ENCODE results near the gene PRKG1.
"Not testable (repeated sequence)": the region's sequence is repeated elsewhere in the genome, so short reads cannot be mapped to it uniquely, and the experiment has no call there.

PRKG1 gene

DNA sequence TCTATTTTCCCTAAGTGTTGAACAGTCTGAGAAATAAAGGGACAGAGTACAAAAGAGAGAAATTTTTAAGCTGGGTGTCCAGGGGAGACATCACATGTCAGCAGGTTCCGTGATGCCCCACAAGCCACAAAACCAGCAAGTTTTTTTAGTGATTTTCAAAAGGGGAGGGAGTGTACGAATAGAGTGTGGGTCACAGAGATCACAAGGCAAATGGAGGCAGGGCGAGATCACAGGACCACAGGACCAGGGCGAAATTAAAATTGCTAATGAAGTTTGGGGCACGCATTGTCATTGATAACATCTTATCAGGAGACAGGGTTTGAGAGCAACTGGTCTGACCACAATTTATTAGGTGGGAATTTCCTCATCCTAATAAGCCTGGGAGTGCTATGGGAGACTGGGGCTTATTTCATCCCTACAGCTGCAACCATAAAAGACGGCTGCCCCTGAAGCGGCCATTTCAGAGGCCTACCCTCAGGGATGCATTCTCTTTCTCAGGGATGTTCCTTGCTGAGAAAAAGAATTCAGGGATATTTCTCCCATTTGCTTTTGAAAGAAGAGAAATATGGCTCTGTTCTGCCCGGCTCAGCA is 193.8 kb downstream of the PRKG1 start:
- H3K27ac Mint-ChIP-seq; H3K9me3 Mint-ChIP-seq (ENCODE audit: low read depth); H3K27me3 Mint-ChIP-seq; H3K4me3 Mint-ChIP-seq; H3K36me3 Mint-ChIP-seq; H3K4me1 Mint-ChIP-seq (ENCODE audit: low read depth): not testable (repeated sequence)

DNA sequence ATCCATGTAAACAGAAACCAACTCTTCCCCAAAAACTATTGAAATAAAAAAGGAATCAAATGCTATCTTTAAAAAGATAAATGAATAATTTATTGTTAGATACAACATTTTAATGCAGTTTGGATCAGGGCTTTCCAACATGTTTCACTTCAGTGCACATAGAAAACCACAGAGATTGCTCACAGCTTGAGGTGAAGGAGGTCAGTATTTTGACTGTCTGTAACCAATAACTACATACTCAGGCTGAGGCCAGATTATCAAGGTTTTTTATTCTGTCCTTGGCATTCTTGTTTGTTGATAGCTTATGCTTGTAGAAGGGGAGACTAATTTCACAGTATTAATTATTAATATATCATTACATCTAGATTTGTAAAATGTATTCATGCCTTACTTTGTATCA is 195.5 kb downstream of the PRKG1 start:
- Mint-ChIP-seq H3K4me1 (ENCODE audit: low read depth) (no peaks in the 10 kb centered on the region), H3K9me3 (ENCODE audit: low read depth) (peaks cover 5% of the 10 kb centered on the region), H3K27ac (no peak overlapping the region), H3K36me3 (no peaks in the 10 kb centered on the region), H3K27me3 (no peaks in the 10 kb centered on the region), H3K4me3 (no peak overlapping the region)

DNA sequence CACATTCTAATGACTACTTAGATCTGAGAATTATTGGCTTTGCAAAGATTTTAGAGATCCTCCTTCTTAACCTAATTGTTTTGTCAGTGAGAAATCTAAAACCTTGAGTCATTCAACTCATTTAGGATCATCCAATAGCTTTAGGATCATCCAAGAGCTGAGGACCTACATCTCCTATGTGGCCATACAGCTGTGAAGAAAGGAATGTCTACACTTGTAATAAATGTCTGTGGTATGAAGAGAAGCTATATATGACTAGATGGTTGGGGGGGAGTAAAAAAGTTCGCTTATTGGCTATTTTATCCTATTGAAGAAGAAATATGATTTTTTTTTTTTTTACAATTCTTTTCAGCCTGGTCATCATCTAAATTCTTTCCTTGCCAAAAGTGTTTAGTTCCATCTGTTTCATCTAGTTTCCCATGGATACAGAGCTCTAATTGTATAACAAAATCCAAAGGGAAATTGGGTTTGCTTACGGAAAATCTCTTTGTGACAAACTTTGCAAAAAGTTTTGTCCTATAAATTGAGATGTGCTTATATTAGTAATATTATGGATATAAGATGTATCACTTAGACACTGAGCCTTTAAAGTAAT is 196.7 kb downstream of the PRKG1 start:
- H3K9me3 Mint-ChIP-seq (ENCODE audit: low read depth): peaks cover 5% of the 10 kb centered on the region
- no peak overlapping the region for H3K27ac Mint-ChIP-seq
- no peaks in the 10 kb centered on the region for H3K36me3 Mint-ChIP-seq
- no peaks in the 10 kb centered on the region for H3K27me3 Mint-ChIP-seq
- no peak overlapping the region for H3K4me3 Mint-ChIP-seq
- H3K4me1 Mint-ChIP-seq (ENCODE audit: low read depth): no peaks in the 10 kb centered on the region

GRCh38 chr10:51272099-51272498 is 197.8 kb downstream of the PRKG1 start:
- H3K9me3 Mint-ChIP-seq (ENCODE audit: low read depth); H3K4me3 Mint-ChIP-seq; H3K4me1 Mint-ChIP-seq (ENCODE audit: low read depth); H3K27ac Mint-ChIP-seq; H3K27me3 Mint-ChIP-seq; H3K36me3 Mint-ChIP-seq: not testable (repeated sequence)

DNA sequence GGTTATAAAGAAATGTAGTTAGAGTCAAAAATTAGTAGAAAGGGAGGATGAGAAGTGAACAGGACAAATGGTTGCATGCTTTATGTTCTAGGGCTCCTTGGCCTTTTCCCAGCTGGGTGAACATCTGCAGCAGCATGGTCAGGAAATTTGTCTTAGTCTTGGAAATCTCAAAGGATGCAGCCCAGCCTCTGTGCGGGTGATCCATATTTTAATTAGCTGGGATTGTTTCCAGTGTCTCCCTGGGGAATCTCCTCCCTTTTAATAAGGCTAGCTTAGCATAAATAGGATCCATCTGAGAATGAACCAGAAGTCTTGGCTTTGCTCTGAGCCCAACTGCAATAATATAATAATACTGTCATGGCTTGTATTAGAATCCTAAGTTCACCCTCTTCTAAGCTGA is 198.3 kb downstream of the PRKG1 start:
- H3K27me3 Mint-ChIP-seq: no peaks in the 10 kb centered on the region
- H3K4me3 Mint-ChIP-seq: no peak overlapping the region
- H3K9me3 Mint-ChIP-seq (ENCODE audit: low read depth): peaks cover 5% of the 10 kb centered on the region
- H3K4me1 Mint-ChIP-seq (ENCODE audit: low read depth): no peaks in the 10 kb centered on the region
- no peaks in the 10 kb centered on the region for H3K36me3 Mint-ChIP-seq
- no peak overlapping the region for H3K27ac Mint-ChIP-seq

DNA sequence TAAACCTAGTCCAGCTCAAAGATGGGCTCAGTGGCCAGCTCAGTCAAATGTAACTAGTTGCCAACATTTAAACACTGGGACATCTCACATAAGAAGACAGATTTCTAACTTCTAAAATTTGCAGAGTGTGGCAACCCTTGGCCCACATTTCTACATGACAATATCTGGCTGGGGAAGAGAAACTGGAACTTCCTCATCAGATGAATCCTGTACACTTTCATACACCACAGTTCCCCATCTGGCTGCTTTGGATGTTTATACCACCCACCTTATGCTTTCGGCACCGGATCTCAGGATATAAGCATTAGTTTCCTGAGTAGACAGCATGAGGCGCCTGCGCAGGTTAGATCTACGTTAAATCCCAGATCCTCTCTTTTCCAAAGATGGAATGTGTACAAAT is 199.3 kb downstream of the PRKG1 start:
- Mint-ChIP-seq H3K36me3 (no peaks in the 10 kb centered on the region), H3K9me3 (ENCODE audit: low read depth) (peaks cover 5% of the 10 kb centered on the region), H3K27me3 (no peaks in the 10 kb centered on the region), H3K4me1 (ENCODE audit: low read depth) (no peaks in the 10 kb centered on the region), H3K4me3 (no peak overlapping the region), H3K27ac (no peak overlapping the region)

DNA sequence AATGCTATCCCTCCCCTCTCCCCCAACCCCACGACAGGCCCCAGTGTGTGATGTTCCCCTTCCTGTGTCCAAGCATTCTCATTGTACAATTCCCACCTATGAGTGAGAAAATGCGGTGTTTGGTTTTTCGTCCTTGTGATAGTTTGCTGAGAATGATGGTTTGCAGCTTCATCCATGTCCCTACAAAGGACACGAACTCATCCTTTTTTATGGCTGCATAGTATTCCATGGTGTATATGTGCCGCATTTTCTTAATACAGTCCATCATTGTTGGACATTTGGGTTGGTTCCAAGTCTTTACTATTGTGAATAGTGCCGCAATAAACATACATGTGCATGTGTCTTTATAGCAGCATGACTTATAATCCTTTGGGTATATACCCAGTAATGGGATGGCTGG is 201.8 kb downstream of the PRKG1 start:
- not testable (repeated sequence) for H3K9me3 Mint-ChIP-seq (ENCODE audit: low read depth); H3K27ac Mint-ChIP-seq; H3K36me3 Mint-ChIP-seq; H3K4me3 Mint-ChIP-seq; H3K4me1 Mint-ChIP-seq (ENCODE audit: low read depth); H3K27me3 Mint-ChIP-seq

DNA sequence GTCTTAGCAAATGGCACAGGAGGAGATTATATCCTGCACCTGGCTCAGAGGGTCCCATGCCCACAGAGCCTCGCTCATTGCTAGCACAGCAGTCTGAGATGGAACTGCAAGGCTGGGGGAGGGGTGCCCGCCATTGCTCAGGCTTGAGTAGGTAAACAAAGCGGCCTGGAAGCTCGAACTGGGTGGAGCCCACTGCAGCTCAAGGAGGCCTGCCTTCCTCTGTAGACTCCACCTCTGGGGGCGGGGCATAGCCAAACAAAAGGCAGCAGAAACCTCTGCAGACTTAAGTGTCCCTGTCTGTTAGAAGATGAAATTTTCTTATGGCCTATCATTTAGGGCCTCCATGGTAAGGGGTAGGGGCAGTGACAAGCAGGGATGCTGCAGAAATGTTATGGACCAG is 207.1 kb downstream of the PRKG1 start:
- not testable (repeated sequence) for H3K36me3 Mint-ChIP-seq; H3K4me3 Mint-ChIP-seq; H3K27ac Mint-ChIP-seq; H3K9me3 Mint-ChIP-seq (ENCODE audit: low read depth); H3K4me1 Mint-ChIP-seq (ENCODE audit: low read depth); H3K27me3 Mint-ChIP-seq

DNA sequence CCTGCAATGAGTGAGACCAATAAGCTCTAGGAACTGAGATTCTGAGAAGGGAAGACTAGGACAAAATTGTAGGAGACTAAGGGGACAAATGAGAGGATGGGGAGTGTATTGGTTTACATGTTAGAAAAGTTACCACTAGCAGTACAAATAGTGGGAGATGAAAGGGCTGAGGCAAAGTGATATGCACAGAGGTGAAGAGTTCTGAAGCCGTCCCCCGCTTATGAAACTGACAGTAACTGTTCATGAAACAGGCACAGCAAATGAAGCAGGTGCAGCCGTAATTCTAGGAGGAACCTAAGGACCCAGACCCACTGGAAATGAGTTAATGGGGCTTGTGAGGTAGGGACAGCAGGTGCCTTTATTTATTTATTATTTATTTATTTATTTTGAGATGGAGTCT is 211.3 kb downstream of the PRKG1 start:
- no peaks in the 10 kb centered on the region for H3K36me3 Mint-ChIP-seq
- H3K27me3 Mint-ChIP-seq: no peaks in the 10 kb centered on the region
- no peak overlapping the region for H3K4me3 Mint-ChIP-seq

DNA sequence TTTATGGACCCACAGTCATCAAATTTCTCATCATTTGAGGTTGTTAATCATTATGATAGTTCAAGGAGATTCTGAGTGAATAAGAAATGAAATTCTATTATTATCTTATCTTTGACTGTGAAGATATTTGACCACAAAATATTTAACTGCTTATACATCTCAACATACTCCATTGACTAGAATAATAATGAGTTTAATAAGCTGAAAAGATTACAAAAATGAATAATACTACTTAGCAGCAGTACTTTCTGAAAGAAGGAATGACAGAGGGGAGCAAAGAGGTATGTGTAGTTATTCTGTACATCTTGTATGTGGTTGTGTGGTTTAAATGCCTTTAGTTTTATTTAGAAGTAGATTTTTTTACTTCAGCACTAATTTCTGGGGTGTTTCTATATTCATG is 214.2 kb downstream of the PRKG1 start:
- peaks cover 3% of the 10 kb centered on the region for H3K9me3 Mint-ChIP-seq (ENCODE audit: low read depth)
- no peak overlapping the region for H3K4me3 Mint-ChIP-seq
- H3K27me3 Mint-ChIP-seq: no peaks in the 10 kb centered on the region
- no peaks in the 10 kb centered on the region for H3K4me1 Mint-ChIP-seq (ENCODE audit: low read depth)
- no peaks in the 10 kb centered on the region for H3K36me3 Mint-ChIP-seq
- no peak overlapping the region for H3K27ac Mint-ChIP-seq

More for the DNA sequence above, 211.3 kb downstream of the PRKG1 start:
- Mint-ChIP-seq H3K9me3 (ENCODE audit: low read depth) (no peaks in the 10 kb centered on the region), H3K27ac (no peak overlapping the region), H3K4me1 (ENCODE audit: low read depth) (no peaks in the 10 kb centered on the region)

DNA sequence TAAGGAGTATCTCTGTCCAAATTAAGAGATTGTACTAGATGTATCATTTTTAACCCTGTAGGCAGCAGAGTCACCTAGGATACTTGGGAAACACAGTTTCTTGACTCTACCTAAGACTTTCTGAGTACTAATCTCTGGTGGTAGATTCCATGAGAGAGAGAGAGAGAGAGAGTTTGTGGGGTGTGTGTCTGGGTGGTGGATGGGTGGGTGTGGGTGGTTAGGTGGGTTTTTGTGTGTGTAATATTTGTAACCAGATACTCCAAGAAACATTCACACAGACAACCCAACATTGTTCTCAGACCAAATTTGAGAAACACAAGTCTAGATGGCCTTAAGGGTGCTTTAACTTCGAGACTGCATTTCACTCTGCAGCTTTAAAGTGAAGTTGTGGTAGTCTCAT is 215.2 kb downstream of the PRKG1 start:
- Mint-ChIP-seq H3K27ac (no peak overlapping the region), H3K27me3 (no peaks in the 10 kb centered on the region), H3K4me3 (no peak overlapping the region), H3K36me3 (no peaks in the 10 kb centered on the region), H3K4me1 (ENCODE audit: low read depth) (no peaks in the 10 kb centered on the region), H3K9me3 (ENCODE audit: low read depth) (peaks cover 5% of the 10 kb centered on the region)

- H3K4me1 Mint-ChIP-seq (ENCODE audit: low read depth): no peaks in the 10 kb centered on the region
- peaks cover 5% of the 10 kb centered on the region for H3K9me3 Mint-ChIP-seq (ENCODE audit: low read depth)
- no peak overlapping the region for H3K27ac Mint-ChIP-seq
- H3K27me3 Mint-ChIP-seq: no peaks in the 10 kb centered on the region
- no peak overlapping the region for H3K4me3 Mint-ChIP-seq
- no peaks in the 10 kb centered on the region for H3K36me3 Mint-ChIP-seq
Observed at GRCh38 chr10:51291961-51292360, 217.7 kb downstream of the PRKG1 start.

- Mint-ChIP-seq H3K27ac (no peak overlapping the region), H3K36me3 (no peaks in the 10 kb centered on the region), H3K9me3 (ENCODE audit: low read depth) (peaks cover 5% of the 10 kb centered on the region), H3K4me3 (no peak overlapping the region), H3K4me1 (ENCODE audit: low read depth) (no peaks in the 10 kb centered on the region), H3K27me3 (no peaks in the 10 kb centered on the region)
Observed at GRCh38 chr10:51297438-51297837, 223.2 kb downstream of the PRKG1 start.

GRCh38 chr10:51300617-51301304 is 226.5 kb downstream of the PRKG1 start:
- Mint-ChIP-seq H3K4me3 (no peak overlapping the region), H3K27me3 (no peaks in the 10 kb centered on the region), H3K36me3 (no peaks in the 10 kb centered on the region), H3K9me3 (ENCODE audit: low read depth) (peaks cover 1% of the 10 kb centered on the region), H3K27ac (no peak overlapping the region), H3K4me1 (ENCODE audit: low read depth) (no peaks in the 10 kb centered on the region)

- Mint-ChIP-seq H3K36me3 (no peaks in the 10 kb centered on the region), H3K9me3 (ENCODE audit: low read depth) (peaks cover 5% of the 10 kb centered on the region), H3K27ac (no peak overlapping the region), H3K4me3 (no peak overlapping the region), H3K4me1 (ENCODE audit: low read depth) (no peaks in the 10 kb centered on the region), H3K27me3 (no peaks in the 10 kb centered on the region)
Observed at GRCh38 chr10:51301644-51302043, 227.4 kb downstream of the PRKG1 start.

- no peak overlapping the region for H3K4me3 Mint-ChIP-seq
Observed at GRCh38 chr10:51302316-51302715, 228.0 kb downstream of the PRKG1 start.

More at GRCh38 chr10:51302316-51302715, 228.0 kb downstream of the PRKG1 start:
- Mint-ChIP-seq H3K36me3 (no peaks in the 10 kb centered on the region), H3K27me3 (no peaks in the 10 kb centered on the region), H3K4me1 (ENCODE audit: low read depth) (no peaks in the 10 kb centered on the region), H3K27ac (no peak overlapping the region), H3K9me3 (ENCODE audit: low read depth) (peaks cover 5% of the 10 kb centered on the region)
